Measurements from ENCODE around the gene TBC1D19. TPM values are rescaled to one million over a fixed set of nuclear protein-coding genes. Genes with fewer than 3 reads are reported as not detected.
"Not testable (repeated sequence)": the region's sequence is repeated elsewhere in the genome, so short reads cannot be mapped to it uniquely, and the experiment has no call there.

The TBC1D19 gene
- total and polyA plus RNA-seq, 4 donors, result 2.1 to 41.6 (median 8.3) TPM

DNA sequence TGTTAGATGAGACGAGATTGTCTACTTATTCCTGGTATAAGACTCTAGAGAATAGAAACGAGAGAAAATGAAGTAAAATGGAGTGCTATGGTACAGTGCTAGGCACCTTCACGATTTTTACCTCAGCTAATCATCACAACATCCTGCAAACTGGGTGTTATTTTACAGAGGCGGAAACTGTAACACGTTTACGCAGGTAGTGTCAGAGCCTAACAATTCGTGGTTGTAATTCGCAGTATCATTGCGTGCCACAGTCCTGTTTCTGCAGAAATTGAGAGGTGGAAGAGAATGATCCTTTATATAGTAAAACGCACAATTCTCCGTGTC is 383 bp upstream of the TBC1D19 start:
- H3K27me3 ChIP-seq (ENCODE audit: control insufficient read depth in 3 of 3, insufficient read depth in 3 of 3, low read length in 2 of 3), result no peaks in the 10 kb centered on the region
- WGBS, 2 donors, result 2 to 5% methylated on average over 11 of the region's 11 CpGs
- TF ChIP-seq, protein P1, sequence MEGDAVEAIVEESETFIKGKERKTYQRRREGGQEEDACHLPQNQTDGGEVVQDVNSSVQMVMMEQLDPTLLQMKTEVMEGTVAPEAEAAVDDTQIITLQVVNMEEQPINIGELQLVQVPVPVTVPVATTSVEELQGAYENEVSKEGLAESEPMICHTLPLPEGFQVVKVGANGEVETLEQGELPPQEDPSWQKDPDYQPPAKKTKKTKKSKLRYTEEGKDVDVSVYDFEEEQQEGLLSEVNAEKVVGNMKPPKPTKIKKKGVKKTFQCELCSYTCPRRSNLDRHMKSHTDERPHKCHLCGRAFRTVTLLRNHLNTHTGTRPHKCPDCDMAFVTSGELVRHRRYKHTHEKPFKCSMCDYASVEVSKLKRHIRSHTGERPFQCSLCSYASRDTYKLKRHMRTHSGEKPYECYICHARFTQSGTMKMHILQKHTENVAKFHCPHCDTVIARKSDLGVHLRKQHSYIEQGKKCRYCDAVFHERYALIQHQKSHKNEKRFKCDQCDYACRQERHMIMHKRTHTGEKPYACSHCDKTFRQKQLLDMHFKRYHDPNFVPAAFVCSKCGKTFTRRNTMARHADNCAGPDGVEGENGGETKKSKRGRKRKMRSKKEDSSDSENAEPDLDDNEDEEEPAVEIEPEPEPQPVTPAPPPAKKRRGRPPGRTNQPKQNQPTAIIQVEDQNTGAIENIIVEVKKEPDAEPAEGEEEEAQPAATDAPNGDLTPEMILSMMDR (IDR thresholded peaks at IDR 0.05; ENCODE audit: control extremely low read depth, extremely low read depth), result no peak
- peak overlapping the region; percentile 90 for H3K4me3 ChIP-seq
- H3K9ac ChIP-seq (ENCODE audit: insufficient read depth in 1 of 2, low read length in 2 of 2), result peak overlapping the region; percentile 73 to 92
- no peaks in the 10 kb centered on the region for H3K36me3 ChIP-seq (ENCODE audit: control insufficient read depth in 4 of 4, insufficient read depth in 4 of 4, low read length in 4 of 4)
- peaks cover 0 to 9% (median 0%) of the 10 kb centered on the region in 5 donors for H3K4me1 ChIP-seq (ENCODE audit: control insufficient read depth in 5 of 5, insufficient read depth in 5 of 5, low read length in 5 of 5)
- H3K9me3 ChIP-seq (ENCODE audit: control insufficient read depth in 4 of 4, insufficient read depth in 3 of 4, low read length in 3 of 4), result no peaks in the 10 kb centered on the region
- ATAC-seq (ENCODE audit: insufficient read depth, low FRiP score) (peak; percentile 56), DNase-seq (no peak)
- H3K27ac ChIP-seq (ENCODE audit: low read depth in 1 of 2, low read length in 1 of 2), result peak overlapping the region; percentile 38 to 91

DNA sequence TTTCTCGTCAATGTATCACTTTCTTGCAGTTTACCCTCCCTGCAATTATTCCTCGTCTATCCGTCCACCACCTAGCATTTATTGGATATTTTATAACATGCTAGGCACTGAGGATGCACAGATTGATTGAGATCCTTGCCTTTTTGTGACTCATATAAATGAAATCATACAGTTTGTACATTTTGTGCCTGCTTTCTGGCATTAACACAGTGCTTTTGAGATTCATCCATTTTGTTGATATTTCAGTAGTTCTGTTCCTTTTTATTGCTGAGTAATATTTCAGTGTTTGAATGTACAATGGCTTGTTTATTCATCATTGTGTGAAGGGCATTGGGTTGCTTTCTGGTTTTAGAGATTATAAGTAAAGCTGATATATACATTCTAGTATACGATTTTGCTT is 841 bp downstream of the TBC1D19 start:
- DNase-seq (no peak), ATAC-seq (ENCODE audit: insufficient read depth, low FRiP score) (no peak)
- Histone ChIP-seq H3K9me3 (ENCODE audit: control insufficient read depth in 4 of 4, insufficient read depth in 3 of 4, low read length in 3 of 4) (no peaks in the 10 kb centered on the region), H3K27ac (ENCODE audit: low read depth in 1 of 2, low read length in 1 of 2) (no peak overlapping the region), H3K4me1 (ENCODE audit: control insufficient read depth in 5 of 5, insufficient read depth in 5 of 5, low read length in 5 of 5) (peaks cover 0 to 9% (median 0%) of the 10 kb centered on the region in 5 donors), H3K9ac (ENCODE audit: insufficient read depth in 1 of 2, low read length in 2 of 2) (peak overlapping the region; percentile 83 to 92), H3K4me3 (peak overlapping the region; percentile 90), H3K36me3 (ENCODE audit: control insufficient read depth in 4 of 4, insufficient read depth in 4 of 4, low read length in 4 of 4) (no peaks in the 10 kb centered on the region), H3K27me3 (ENCODE audit: control insufficient read depth in 3 of 3, insufficient read depth in 3 of 3, low read length in 2 of 3) (no peaks in the 10 kb centered on the region)
- TF ChIP-seq, protein P1 (IDR thresholded peaks at IDR 0.05; ENCODE audit: control extremely low read depth, extremely low read depth), result no peak
- 29 to 61% methylated on average over 4 of the region's 4 CpGs for WGBS, 2 donors

DNA sequence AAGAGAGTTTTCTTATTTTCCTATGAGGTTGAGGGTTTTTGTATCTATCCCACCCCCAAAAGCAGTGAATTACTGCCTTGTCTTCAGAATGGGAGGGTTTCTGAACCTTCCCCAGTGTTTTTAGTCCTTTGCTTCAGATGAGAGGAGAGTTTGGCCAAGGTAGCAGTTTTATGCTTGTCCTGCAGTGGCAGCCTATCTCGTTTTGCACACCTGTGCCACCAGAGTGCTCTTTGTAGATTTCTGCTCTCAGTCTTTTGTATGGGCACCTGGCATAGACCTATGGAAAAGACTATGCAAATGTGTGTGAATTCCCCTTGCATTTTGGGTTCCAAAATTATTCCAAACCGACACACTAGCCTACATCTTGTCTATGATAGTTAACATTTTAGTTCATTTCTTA is 5.8 kb downstream of the TBC1D19 start:
- ATAC-seq (ENCODE audit: insufficient read depth, low FRiP score) (no peak), DNase-seq (no peak)
- WGBS, 2 donors, result 63 to 75% methylated on average over 2 of the region's 2 CpGs
- no peak overlapping the region for H3K27ac ChIP-seq (ENCODE audit: low read depth in 1 of 2, low read length in 1 of 2)
- no peaks in the 10 kb centered on the region for H3K36me3 ChIP-seq (ENCODE audit: control insufficient read depth in 4 of 4, insufficient read depth in 4 of 4, low read length in 4 of 4)
- H3K27me3 ChIP-seq (ENCODE audit: control insufficient read depth in 3 of 3, insufficient read depth in 3 of 3, low read length in 2 of 3), result no peaks in the 10 kb centered on the region
- no peak overlapping the region for H3K9ac ChIP-seq (ENCODE audit: insufficient read depth in 1 of 2, low read length in 2 of 2)
- no peak overlapping the region for H3K4me3 ChIP-seq
- H3K4me1 ChIP-seq (ENCODE audit: control insufficient read depth in 5 of 5, insufficient read depth in 5 of 5, low read length in 5 of 5), result peaks cover 0 to 3% (median 0%) of the 10 kb centered on the region in 5 donors
- TF ChIP-seq, protein P1 (IDR thresholded peaks at IDR 0.05; ENCODE audit: control extremely low read depth, extremely low read depth), result no peak
- no peaks in the 10 kb centered on the region for H3K9me3 ChIP-seq (ENCODE audit: control insufficient read depth in 4 of 4, insufficient read depth in 3 of 4, low read length in 3 of 4)

DNA sequence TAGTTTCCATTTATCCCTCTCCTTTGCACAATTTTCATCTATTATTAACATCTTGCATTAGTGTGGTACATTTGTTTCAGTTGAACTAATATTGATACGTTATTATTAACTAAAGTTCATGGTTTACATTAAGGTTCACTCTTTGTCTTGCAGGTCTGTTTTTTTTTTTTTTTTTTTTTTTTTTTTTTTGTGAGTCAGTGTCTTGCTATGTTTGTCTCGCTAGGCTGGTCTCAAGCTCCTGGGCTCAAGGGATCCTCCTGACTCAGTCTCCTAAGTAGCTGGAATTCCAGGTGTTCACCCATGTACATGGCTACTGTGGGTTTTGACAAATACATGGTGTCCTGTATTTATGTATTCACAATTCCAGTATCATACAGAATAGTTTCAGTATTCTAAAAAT is 6.8 kb downstream of the TBC1D19 start:
- Histone ChIP-seq H3K4me3 (no peak overlapping the region), H3K9me3 (ENCODE audit: control insufficient read depth in 4 of 4, insufficient read depth in 3 of 4, low read length in 3 of 4) (no peaks in the 10 kb centered on the region), H3K27me3 (ENCODE audit: control insufficient read depth in 3 of 3, insufficient read depth in 3 of 3, low read length in 2 of 3) (no peaks in the 10 kb centered on the region), H3K36me3 (ENCODE audit: control insufficient read depth in 4 of 4, insufficient read depth in 4 of 4, low read length in 4 of 4) (no peaks in the 10 kb centered on the region), H3K9ac (ENCODE audit: insufficient read depth in 1 of 2, low read length in 2 of 2) (no peak overlapping the region), H3K4me1 (ENCODE audit: control insufficient read depth in 5 of 5, insufficient read depth in 5 of 5, low read length in 5 of 5) (peaks cover 0 to 1% (median 0%) of the 10 kb centered on the region in 5 donors), H3K27ac (ENCODE audit: low read depth in 1 of 2, low read length in 1 of 2) (no peak overlapping the region)
- ATAC-seq (ENCODE audit: insufficient read depth, low FRiP score), result no peak
- TF ChIP-seq, protein P1 (IDR thresholded peaks at IDR 0.05; ENCODE audit: control extremely low read depth, extremely low read depth), result no peak
- 91 to 93% methylated on average over 2 of the region's 2 CpGs for WGBS, 2 donors
- no peak for DNase-seq

DNA sequence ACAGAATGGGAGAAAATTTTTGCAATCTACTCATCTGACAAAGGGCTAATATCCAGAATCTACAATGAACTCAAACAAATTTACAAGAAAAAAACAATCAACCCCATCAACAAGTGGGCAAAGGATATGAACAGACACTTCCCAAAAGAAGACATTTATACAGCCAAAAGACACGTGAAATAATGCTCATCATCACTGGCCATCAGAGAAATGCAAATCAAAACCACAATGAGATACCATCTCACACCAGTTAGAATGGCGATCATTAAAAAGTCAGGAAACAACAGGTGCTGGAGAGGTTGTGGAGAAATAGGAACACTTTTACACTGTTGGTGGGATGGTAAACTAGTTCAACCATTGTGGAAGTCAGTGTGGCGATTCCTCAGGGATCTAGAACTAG is 9.7 kb downstream of the TBC1D19 start:
- WGBS, 2 donors, result 95 to 99% methylated on average over 3 of the region's 3 CpGs

More for the DNA sequence above, 9.7 kb downstream of the TBC1D19 start:
- not testable (repeated sequence) for DNase-seq; H3K9me3 ChIP-seq (ENCODE audit: control insufficient read depth in 4 of 4, insufficient read depth in 3 of 4, low read length in 3 of 4); H3K4me1 ChIP-seq (ENCODE audit: control insufficient read depth in 5 of 5, insufficient read depth in 5 of 5, low read length in 5 of 5); H3K27me3 ChIP-seq (ENCODE audit: control insufficient read depth in 3 of 3, insufficient read depth in 3 of 3, low read length in 2 of 3); H3K4me3 ChIP-seq; H3K27ac ChIP-seq (ENCODE audit: low read depth in 1 of 2, low read length in 1 of 2); ATAC-seq (ENCODE audit: insufficient read depth, low FRiP score); H3K9ac ChIP-seq (ENCODE audit: insufficient read depth in 1 of 2, low read length in 2 of 2); H3K36me3 ChIP-seq (ENCODE audit: control insufficient read depth in 4 of 4, insufficient read depth in 4 of 4, low read length in 4 of 4)
